ENCODE data around the gene SORCS2. TPM values are rescaled to one million over a fixed set of nuclear protein-coding genes. Genes with fewer than 3 reads are reported as not detected.

The SORCS2 gene
- total and polyA plus RNA-seq, 2 donors (not counting 1 experiment from before 2014, with no cell fraction given) = not detected

GRCh38 chr4:7595934-7596461 is 403.7 kb downstream of the SORCS2 start:
- Histone ChIP-seq H3K36me3 (replicated peaks in 1 of 2; ENCODE audit: control extremely low read depth in 1 of 2, control insufficient read depth in 1 of 2, extremely low read depth in 1 of 2, insufficient read depth in 2 of 2, low read length in 1 of 2) (no peaks in the 10 kb centered on the region), H3K27me3 (replicated peaks in 1 of 4; ENCODE audit: control extremely low read depth in 1 of 4, control insufficient read depth in 3 of 4, insufficient read depth in 4 of 4, low read length in 3 of 4) (no peaks in the 10 kb centered on the region), H3K27ac (ENCODE audit: low read length in 2 of 2) (no peak overlapping the region), H3K4me2 (replicated peaks; ENCODE audit: low read depth, low read length, poor library complexity, severe bottlenecking) (no peak overlapping the region), H3K79me2 (ENCODE audit: control insufficient read depth, insufficient read depth, low read length) (no peaks in the 10 kb centered on the region), H3K4me1 (ENCODE audit: control insufficient read depth in 2 of 2, insufficient read depth in 2 of 2, low read length in 2 of 2) (no peaks in the 10 kb centered on the region), H4K20me1 (ENCODE audit: control insufficient read depth, insufficient read depth, low read length, poor library complexity, severe bottlenecking) (no peaks in the 10 kb centered on the region), H3K9ac (ENCODE audit: low read length) (no peak overlapping the region), H3K4me3 (ENCODE audit: control extremely low read depth in 1 of 5, extremely low read depth in 1 of 5, insufficient read depth in 1 of 5, low read depth in 2 of 5, low read length in 4 of 5) (no peak overlapping the region), H3K9me3 (ENCODE audit: control extremely low read depth in 1 of 3, control insufficient read depth in 2 of 3, insufficient read depth in 1 of 3, low read length in 2 of 3) (peaks cover 0 to 20% (median 0%) of the 10 kb centered on the region in 3 donors), H2AFZ (ENCODE audit: insufficient read depth, low read depth, low read length, poor library complexity, severe bottlenecking) (no peak overlapping the region)
- no peak overlapping the region for H3K27ac Mint-ChIP-seq
- no peaks in the 10 kb centered on the region for H3K4me1 Mint-ChIP-seq
- ATAC-seq (ENCODE audit: low read depth) (no peak), DNase-seq (no peak)
- ChIA-PET POLR2A (no interaction called here), CTCF (no interaction called here)
- H3K4me3 Mint-ChIP-seq = no peak overlapping the region
- TF ChIP-seq EZH2 (IDR thresholded peaks at IDR 0.05; ENCODE audit: borderline replicate concordance, insufficient read depth, low read depth, low read length, poor library complexity, severe bottlenecking) (no peak), CTCF (IDR thresholded peaks at IDR 0.05) (no peak)
- 79% methylated on average over 10 of the region's 11 CpGs for WGBS (ENCODE audit: insufficient coverage)
- intact Hi-C loops (cut with micrococcal nuclease) = no loop called here
- H3K27me3 Mint-ChIP-seq = no peaks in the 10 kb centered on the region
- no peaks in the 10 kb centered on the region for H3K9me3 Mint-ChIP-seq (ENCODE audit: insufficient read depth)

GRCh38 chr4:7596918-7597606 is 404.7 kb downstream of the SORCS2 start:
- DNase-seq (no peak), ATAC-seq (ENCODE audit: low read depth) (no peak)
- Histone ChIP-seq H3K9ac (ENCODE audit: low read length) (no peak overlapping the region), H3K4me2 (replicated peaks; ENCODE audit: low read depth, low read length, poor library complexity, severe bottlenecking) (no peak overlapping the region), H3K27ac (ENCODE audit: low read length in 2 of 2) (no peak overlapping the region), H3K9me3 (ENCODE audit: control extremely low read depth in 1 of 3, control insufficient read depth in 2 of 3, insufficient read depth in 1 of 3, low read length in 2 of 3) (peaks cover 0 to 12% (median 0%) of the 10 kb centered on the region in 3 donors), H3K27me3 (replicated peaks in 1 of 4; ENCODE audit: control extremely low read depth in 1 of 4, control insufficient read depth in 3 of 4, insufficient read depth in 4 of 4, low read length in 3 of 4) (no peaks in the 10 kb centered on the region), H3K36me3 (replicated peaks in 1 of 2; ENCODE audit: control extremely low read depth in 1 of 2, control insufficient read depth in 1 of 2, extremely low read depth in 1 of 2, insufficient read depth in 2 of 2, low read length in 1 of 2) (no peaks in the 10 kb centered on the region), H3K4me1 (ENCODE audit: control insufficient read depth in 2 of 2, insufficient read depth in 2 of 2, low read length in 2 of 2) (no peaks in the 10 kb centered on the region), H2AFZ (ENCODE audit: insufficient read depth, low read depth, low read length, poor library complexity, severe bottlenecking) (no peak overlapping the region), H3K4me3 (ENCODE audit: control extremely low read depth in 1 of 5, extremely low read depth in 1 of 5, insufficient read depth in 1 of 5, low read depth in 2 of 5, low read length in 4 of 5) (no peak overlapping the region), H4K20me1 (ENCODE audit: control insufficient read depth, insufficient read depth, low read length, poor library complexity, severe bottlenecking) (no peaks in the 10 kb centered on the region), H3K79me2 (ENCODE audit: control insufficient read depth, insufficient read depth, low read length) (no peaks in the 10 kb centered on the region)
- CTCF ChIA-PET = no interaction called here
- intact Hi-C loops (cut with micrococcal nuclease) = no loop called here
- 79% methylated on average over 8 of the region's 9 CpGs for WGBS (ENCODE audit: insufficient coverage)
- TF ChIP-seq EZH2 (IDR thresholded peaks at IDR 0.05; ENCODE audit: borderline replicate concordance, insufficient read depth, low read depth, low read length, poor library complexity, severe bottlenecking) (no peak), CTCF (IDR thresholded peaks at IDR 0.05) (no peak)
- no peaks in the 10 kb centered on the region for H3K9me3 Mint-ChIP-seq (ENCODE audit: insufficient read depth)
- H3K4me3 Mint-ChIP-seq = no peak overlapping the region
- H3K4me1 Mint-ChIP-seq = no peaks in the 10 kb centered on the region
- H3K27ac Mint-ChIP-seq = no peak overlapping the region
- POLR2A ChIA-PET = interaction anchor here (0.7 kb wide), 1 partner anchor 766 kb away, joined by 6 read pairs; no protein-coding TSS in a partner anchor
- H3K27me3 Mint-ChIP-seq = no peaks in the 10 kb centered on the region
